GM19455 (cell line): ENCODE measurements around the gene TP73.
"Not testable (repeated sequence)": the region's sequence is repeated elsewhere in the genome, so short reads cannot be mapped to it uniquely, and the experiment has no call there.

ENCODE experiments used
- ATAC-seq: cut with Tn5 transposase; IDR thresholded peaks from one replicate; pipeline ENCODE4 v1.9.1; 2021; ENCODE audit not compliant: unreplicated experiment

The TP73 gene

DNA sequence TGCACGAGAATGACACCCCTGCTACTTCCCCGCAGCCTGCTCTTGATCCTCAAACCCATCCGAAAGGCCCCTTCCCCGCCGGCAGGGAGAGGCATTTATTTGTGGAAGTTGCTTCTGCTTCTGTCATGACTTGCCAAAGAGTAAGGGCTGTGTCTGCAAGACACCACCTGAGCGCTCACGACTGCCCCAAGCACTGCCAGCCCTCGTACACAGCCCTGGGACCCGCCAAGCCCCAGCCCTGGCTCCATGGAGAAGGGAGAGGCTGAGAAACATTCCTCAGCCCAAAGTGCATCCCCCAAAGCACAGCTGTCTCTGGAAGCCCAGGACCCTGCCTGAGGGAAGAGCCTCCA, 33.8 kb upstream of the TP73 start:
- ATAC-seq: no peak

DNA sequence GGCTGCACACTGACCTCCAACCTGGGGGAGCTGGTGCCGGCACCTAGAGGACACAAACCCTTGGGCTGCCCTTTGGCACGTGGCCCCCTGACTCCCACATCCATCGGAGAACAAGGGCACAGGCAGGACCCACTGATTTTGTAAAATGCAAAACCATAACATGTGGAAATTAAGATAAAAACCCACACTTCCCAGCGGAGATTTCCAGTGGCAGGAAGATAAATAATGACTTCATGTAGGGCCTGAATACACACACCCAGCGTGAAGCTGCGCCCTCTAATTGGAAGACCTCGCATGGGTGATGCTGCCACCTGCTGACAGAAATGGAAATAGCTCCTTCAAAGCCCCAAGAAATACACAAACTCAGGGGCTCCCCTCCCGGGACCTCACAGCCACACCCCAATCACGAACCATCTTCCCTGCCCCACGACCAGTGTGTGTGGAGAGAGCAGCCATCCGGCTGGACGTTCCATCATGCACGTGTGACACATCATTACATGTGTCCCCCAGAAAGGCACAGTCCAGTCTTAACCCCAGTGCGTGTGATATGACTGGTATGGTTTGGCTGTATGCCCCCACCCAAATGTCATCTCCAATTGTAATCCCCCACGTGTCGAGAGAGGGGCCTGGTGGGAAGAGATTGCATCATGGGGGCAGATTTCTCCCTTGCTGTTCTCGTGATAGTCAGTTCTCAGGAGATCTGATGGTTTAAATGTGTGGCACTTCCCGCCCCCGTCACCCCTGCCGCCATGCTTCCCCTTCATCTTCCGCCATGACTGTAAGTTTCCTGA, 33.2 kb upstream of the TP73 start:
- no peak for ATAC-seq

DNA sequence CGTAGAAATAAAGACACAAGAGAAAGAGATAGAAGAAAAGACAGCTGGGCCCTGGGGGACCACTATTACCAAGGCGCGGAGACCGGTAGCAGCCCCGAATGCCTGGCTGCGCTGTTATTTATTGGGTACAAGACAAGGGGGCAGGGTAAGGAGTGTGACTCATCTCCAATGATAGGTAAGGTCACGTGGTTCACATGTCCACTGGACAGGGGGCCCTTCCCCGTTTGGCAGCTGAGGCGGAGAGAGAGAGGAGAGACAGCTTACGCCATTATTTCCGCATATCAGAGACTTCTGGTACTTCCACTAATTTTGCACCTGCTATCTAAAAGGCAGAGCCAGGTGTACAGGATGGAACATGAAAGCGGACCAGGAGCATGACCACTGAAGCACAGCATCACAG, 31.6 kb upstream of the TP73 start:
- no peak for ATAC-seq

DNA sequence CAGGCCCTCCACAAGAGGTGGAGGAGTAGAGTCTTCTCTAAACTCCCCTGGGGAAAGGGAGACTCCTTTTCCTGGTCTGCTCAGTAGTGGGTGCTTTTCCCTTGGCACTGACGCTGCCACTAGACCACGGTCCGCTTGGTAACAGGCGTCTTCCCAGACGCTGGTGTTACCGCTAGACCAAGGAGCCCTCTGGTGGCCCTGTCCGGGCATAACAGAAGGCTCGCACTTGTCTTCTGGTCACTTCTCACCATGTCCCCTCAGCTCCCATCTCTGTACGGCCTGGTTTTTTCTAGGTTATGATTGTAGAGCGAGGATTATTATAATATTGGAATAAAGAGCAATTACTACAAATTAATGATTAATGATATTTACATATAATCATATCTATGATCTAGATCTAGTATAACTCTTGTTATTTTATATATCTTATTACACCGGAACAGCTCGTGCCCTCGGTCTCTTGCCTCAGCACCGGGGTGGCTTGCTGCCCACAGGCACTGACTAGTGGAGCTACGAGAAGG, 31.1 kb upstream of the TP73 start:
- not testable (repeated sequence) for ATAC-seq

DNA sequence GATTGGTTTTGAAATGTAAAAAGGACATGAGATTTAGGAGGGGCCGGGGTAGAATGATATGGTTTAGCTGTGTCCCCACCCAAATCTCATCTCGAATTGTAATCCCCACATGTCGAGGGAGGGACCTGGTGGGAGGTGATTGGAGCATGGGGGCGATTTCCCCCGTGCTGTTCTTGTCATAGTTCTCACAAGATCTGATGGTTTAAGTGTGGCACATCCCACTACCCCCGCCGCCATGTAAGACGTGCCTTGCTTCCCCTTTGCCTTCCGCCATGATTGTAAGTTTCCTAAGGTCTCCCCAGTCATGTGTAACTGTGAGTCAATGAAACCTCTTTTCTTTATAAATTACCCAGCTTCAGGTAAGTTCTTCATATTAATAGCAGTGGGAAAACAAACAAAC, 30.2 kb upstream of the TP73 start:
- ATAC-seq: not testable (repeated sequence)

DNA sequence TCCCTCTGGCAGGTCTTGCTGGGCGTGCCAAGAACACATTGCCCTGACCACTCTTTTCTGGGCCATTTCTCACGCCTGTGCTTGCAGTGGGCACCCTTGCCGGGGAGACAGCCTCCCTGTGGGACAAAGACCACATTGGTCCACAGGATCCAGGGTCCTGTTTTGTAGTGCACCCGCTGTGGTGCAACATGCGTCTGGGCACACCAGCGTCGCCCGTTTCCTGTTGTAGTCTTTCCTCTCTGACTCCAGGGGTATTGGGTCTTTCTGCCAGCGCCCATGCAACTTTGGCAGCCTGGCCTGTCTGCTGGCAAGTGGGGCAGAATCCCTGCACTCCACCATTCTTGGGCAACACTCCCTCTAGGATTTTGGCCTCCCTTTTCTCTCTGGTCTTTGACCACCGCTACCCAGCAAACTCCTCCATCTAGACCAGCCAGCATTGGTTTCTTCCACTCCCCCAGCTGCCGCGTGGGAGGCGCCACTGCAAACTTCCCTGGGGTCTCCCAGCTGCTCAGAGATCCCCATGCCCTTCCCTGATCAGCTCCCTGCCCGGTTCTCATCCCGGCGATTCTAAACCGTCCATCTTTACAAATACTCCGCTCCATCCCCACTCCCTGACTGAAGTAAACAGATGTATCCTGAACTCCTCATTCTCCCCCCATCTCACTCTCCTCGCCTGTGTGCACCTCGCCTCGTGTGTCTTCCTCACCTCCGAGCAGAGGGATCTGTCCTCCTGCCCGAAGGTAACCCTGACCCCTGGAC, 28.7 kb upstream of the TP73 start:
- ATAC-seq: no peak

DNA sequence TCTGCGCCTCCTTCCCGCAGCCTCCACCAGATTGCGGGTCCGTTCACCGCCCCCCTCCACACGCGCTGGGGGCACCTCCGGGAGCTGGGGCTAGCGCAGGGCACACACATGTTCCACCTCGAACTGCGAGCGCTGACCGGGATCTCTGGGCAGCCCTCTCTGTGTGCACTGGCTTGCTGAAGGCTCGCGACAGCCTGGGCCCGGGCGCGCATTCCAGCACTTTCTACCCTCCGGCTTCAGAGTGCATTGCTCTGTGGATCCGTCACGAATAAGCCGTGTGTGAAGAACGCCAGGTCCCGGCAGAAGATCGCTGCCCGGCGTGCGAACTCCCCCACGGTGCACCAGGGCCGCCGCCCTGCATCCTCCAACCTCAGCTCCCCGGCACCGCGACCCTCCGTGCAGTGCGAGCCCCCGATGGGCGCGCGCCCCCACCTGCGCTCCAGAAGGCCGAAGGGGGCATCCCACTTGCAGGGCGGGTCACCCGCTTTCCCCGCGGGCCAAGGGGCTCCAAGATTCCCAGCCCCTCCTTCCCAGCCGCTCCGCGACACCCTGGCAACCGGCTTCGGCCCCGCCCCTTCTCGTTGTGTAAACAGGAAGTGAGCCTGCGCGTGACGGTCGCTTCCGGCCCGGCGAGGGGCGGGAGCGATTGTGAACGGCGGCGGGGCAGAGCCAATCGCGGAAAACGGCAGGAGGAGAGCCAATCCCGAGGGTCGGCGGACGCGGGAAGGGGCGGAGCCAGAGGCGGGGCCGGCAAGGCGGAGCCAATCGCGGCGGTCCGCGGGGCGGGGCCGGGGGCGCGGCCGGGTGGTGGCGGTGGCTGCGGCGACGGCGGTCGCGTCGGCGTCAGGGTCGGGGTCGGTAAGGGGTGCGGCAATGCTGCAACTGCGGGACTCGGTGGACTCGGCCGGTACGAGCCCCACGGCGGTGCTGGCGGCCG, 27.8 kb upstream of the TP73 start, which contains the start of gene TPRG1L:
Gene TPRG1L, plus strand, starts transcription at position 816 of the 937 bp plus-strand sequence. Its CDS starts 58 bp downstream, at position 874.
- peak; percentile 92 for ATAC-seq

DNA sequence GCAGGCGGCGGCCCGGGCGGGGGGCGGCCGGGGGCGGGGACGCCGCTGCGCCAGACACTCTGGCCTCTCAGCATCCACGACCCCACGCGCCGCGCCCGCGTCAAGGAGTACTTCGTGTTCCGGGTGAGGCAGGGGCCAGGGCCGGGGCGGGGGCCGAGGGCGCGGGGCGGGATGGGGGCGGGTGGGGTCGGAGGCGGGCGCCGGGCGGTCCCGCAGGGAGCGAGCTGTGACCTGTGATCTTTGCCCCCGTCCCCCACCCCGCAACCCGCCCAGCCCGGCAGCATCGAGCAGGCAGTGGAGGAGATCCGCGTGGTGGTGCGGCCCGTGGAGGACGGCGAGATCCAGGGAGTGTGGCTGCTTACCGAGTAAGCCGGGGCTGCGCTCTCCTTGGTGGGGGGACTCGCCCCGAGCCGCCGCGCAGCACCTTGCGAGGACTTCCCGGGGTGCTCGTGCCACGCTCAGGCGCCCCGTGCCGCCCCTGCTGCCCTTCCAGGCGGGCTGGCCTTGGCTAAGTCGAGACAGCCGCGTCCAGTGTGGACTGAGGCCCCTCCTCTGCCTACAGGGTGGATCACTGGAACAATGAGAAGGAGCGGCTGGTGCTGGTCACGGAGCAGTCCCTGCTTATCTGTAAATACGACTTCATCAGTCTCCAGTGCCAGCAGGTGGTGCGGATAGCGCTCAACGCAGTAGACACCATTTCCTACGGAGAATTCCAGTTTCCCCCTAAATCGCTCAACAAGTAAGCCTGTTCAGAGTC, 27.0 kb upstream of the TP73 start:
- ATAC-seq: peak; percentile 18

DNA sequence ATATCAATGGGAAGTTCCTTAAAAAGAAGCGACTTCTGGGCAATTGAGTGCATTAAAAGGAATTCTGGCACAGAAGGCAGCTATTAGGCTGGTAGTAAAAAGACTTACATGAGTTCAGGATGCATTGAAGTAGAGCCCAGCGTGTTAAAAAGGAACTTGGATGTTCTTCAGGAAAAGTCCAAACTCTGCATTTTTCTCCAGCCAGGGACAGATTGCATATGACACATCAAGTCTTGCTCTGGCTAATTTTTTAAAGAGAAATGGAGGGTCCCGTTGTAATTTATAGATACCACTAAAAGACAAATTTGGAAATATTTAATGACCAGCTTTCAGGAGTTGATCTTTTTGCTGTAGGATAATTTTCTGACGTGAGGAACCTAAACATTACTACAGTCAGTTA, 26.3 kb upstream of the TP73 start:
- ATAC-seq: no peak

DNA sequence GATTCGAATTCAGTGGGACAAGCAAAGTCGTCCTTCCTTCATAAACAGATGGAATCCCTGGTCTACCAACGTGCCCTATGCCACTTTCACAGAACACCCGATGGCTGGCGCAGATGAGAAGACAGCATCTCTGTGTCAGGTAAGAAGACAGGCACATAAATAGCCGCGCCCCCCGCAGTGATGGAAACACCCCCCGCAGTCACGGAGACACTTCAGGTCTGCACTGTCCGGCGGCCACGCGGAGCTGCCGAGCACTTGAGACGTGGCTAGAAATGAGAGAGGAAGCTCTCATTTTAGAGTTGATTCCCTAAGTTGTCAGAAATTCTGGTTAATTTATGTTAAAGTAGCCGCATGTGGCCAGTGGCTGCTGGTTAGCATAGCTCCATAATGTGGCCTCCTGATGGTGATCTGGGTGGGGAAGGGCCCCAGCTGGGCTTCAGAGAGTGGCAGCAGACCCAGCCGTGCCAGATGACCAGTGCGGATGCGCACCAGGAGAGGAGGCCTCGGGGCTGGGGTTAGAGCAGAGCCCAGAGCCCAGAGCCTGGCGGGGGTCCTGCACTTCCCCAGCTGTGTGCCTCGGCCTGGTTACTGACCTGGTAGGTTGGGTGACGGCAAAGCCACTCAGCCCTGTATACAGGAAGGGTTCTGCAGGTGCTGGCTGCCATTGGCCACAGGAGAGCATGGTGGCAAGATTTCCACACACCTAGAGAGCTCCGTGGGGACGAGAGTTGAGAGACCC, 24.6 kb upstream of the TP73 start:
- no peak for ATAC-seq

DNA sequence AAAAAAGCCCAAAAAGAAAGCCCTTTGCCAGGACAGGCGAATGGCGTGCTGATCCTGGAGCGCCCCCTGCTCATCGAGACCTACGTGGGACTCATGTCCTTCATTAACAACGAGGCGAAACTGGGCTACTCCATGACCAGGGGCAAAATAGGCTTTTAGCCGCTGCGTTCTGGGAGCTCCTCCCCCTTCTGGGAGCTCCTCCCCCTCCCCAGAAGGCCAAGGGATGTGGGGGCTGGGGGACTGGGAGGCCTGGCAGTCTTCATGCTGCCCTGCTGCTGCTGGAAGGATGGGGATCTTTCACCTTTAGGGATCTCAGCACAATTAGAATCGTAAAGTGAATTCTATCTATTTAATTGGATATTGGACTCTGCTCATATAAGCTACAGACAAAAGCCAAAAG, 23.9 kb upstream of the TP73 start:
- no peak for ATAC-seq

DNA sequence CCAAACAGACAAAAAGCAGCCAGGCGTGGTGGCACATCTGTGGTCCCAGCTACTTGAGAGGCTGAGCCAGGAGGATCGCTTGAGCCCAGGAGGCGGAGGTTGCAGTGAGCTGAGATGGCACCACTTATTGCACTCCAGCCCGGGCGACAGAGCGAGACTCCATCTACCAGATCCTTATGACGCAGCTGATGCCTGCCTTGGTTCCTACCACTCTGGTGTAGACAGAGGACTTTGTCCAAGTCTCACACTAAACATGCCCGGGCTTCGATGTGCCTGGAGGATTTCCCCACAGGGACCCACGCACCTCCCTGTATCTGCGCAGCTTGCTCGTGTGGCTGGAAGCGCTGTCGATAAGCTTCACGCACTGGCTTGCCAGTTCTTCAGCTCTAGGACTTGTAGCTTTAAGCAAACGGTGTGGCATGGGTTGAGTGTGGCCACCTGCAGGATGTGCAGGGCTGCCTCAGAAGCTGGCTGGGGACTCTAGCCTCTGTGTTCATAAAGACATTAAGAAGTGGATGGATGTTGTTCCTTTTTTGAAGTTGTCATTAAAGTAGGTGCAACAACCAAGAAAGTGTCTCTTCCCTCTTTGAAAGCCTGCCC, 22.7 kb upstream of the TP73 start:
- no peak for ATAC-seq

DNA sequence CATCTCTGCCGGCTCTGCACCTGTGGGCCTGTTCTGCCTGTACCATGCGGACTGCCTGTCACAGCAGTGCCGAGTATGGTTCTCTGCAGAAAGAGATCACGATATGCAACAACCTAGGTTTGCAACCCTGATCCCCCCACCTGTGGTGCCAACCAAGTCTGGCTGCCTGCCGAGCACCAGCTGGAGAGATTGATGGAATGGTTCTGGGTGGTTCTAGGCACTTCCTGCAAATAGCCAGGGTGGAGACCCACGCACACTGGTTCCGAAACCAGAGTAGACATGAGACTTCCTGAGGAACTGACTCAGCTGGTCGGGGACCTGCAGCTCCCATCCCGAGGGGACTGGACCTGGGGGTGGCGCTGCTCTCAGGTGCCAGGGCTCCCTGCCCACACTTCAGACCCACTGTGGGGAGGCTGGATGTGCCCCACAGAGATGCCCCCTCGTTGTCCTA, 22.1 kb upstream of the TP73 start:
- ATAC-seq: no peak

DNA sequence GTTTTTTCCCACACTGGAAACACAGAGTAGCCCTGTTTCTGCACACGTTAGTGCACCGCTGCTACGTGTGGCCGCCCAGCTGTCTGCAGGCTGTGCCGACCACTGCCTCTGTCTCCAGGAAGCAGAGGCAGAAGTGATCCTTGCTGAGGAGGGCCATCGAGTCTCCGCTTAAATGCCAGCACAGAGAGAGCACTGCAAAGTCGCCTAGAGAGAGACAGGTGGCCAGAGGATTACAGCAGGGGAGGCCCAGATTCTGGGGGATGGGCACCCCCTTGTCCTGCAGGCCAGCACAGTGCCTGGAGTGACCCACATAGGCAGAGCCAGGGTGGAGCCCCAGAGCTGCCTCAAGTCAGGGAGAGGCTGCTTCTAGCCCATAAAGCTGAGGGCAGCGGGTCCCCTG, 21.4 kb upstream of the TP73 start:
- ATAC-seq: no peak

DNA sequence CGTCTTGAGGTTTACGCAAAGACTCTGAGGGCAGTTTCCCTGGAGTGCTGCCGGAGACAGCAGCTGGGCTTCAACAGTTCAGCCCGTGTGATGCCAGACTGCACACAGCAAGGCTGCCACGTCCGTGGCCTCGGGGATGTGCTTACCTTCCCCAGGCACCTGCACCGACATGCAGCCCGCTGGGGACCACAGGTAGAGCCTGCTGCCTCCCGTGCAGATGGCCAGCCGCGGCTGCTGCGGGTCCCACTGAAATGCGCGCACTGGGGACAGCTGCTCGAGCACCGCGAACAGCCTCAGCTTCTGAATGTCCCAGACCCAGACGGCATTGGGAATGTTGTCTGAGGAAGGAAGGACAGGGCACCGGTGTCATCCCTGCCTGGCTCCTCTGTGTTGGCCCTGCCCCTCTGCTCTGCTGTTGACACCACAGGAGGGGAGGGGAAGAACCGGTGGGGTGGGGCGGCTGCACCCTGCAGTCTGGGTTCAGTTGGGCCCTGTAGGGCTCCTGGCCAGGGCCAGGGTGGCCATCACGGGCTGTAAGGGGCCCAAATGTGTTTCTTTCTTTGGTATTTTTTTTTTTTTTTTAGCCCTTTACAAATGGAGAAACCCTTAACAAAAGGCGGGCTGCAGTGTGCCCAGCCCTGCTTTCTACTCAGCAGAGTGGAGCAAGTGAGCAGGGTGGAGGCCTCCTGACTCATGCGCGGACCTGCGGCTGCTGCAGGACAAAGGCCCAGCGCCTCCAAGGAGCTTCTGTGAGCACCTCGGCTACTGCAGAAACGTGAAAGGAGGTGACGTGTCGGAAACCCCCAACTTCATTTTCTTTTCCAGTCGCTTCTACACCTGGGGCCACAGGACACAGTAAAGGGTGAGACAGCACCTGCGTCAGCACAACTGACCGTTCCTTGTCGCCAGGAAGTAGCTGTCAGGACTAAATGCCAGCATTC, 20.7 kb upstream of the TP73 start:
- ATAC-seq: no peak

DNA sequence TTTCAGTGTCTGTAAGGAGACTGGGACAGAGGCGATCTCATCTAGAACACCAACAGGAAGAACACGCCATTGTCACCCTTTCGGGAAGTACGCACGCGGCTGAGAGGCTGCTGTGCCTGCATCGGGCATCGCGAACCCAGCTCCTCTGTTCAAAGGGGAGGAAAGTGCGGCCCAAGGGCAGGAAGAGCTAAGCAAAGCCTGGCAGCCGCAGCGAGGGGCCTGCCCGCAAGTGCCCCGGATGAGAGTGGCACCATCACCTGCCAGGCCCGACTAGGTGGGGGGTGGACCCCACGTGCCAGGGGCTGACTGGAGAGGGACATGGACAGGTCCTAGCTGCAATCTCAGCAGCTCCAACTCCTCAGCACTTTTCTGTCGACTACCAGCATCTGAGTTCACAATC, 20.0 kb upstream of the TP73 start:
- no peak for ATAC-seq

DNA sequence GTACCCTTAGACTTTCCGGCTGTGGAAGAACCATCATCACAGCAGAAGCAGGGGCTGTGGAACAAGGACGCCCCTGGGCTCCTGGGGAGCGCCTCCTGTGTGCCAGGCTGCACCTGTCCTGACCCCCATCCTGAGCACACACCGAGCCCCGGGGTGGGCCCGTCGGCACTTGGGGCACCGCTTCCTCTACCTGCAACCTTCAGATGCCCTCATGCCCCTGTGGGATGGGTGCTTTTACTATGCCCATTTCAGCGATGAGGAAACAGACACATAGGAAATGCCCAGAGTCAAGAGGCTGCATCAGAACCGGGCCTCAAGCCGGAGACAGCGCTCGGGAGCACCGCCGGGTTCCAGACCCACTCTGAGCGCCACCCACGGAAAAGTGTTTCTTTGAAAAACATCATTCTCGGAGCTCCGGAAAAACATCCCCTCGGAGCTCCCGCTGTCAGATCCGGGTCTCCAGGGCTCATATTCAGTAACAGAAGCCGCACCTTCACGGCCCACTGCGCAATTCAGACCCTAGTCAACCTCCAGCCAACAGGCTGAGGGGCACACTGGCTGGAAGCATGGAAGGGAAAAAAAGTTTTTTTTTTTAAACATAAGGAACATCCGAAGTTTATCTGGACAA, 19.5 kb upstream of the TP73 start:
- ATAC-seq: no peak
